ENCODE data around the gene NTRK2.

NTRK2 gene

DNA sequence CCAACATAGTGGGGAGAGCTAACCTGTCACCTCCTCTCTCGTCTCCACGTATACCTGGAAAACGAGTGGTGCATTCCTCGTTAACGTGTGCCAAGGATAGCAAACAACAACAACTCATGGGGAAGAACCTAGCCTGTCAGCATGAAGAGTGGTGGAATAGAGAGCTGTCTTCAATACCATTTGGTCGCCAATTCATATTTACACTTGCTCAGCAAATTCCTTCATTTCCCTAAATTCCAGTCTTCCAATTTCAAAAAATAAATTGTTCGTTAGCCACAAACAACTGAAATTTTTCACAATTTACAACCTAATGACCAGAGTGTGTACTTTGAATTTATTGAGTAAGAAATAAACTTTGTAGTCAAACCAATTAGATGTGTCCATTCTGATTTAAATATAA, 344.8 kb downstream of the NTRK2 start:
- ChIA-PET CTCF (no interaction called here), POLR2A (no interaction called here)
- DNase-seq = no peak
- WGBS (ENCODE audit: insufficient coverage) = 96% methylated on average over 6 of the region's 7 CpGs
- Histone ChIP-seq H3K4me1 (ENCODE audit: control extremely low read depth in 1 of 4, control insufficient read depth in 4 of 4, insufficient read depth in 4 of 4, low read length in 3 of 4) (no peaks in the 10 kb centered on the region), H3K36me3 (ENCODE audit: control insufficient read depth in 4 of 4, insufficient read depth in 4 of 4, low read length in 3 of 4) (no peaks in the 10 kb centered on the region), H3K27me3 (replicated peaks in 2 of 5; ENCODE audit: control insufficient read depth in 4 of 5, insufficient read depth in 5 of 5, low read length in 4 of 5) (peaks cover 0 to 12% (median 2%) of the 10 kb centered on the region in 5 experiments), H3K27ac (ENCODE audit: insufficient read depth in 1 of 2, low read depth in 1 of 2, low read length in 2 of 2, poor library complexity in 1 of 2, severe bottlenecking in 2 of 2) (no peak overlapping the region), H3K4me3 (ENCODE audit: control insufficient read depth in 1 of 7, extremely low read depth in 1 of 7, insufficient read depth in 4 of 7, low read depth in 2 of 7, low read length in 6 of 7) (no peak overlapping the region), H3K9me3 (ENCODE audit: control extremely low read depth in 1 of 5, control insufficient read depth in 4 of 5, insufficient read depth in 2 of 5, low read depth in 1 of 5, low read length in 4 of 5) (no peaks in the 10 kb centered on the region)

DNA sequence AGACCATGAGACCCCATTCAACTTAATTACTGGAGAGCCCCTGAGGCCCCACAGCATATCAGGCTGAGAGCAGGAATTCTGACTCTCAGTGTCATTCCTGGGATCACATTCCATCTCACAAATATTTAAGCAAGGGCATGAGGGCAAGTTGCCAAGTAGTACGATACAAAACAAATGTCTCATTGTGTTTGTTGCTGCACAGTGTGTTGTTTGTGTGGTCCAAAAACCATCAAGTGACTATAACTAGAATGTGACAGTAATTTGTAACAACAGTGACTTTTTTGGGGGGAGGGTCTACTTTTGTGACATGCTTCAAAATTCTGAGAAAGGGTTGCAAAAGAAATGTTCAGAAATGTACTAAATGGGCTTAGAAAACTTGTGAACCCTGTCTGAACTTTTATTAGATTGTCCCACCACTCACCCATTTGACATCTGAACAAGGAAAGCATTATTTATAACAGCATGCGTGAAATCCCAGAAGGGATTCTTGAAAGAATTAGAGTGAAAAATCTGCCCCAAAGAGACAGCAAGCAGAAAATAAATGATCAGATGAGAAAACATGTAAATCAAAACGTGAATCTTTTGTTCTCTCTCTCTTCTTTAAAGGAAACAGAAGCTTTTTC, 347.0 kb downstream of the NTRK2 start:
- Histone ChIP-seq H3K27me3 (replicated peaks in 2 of 5; ENCODE audit: control insufficient read depth in 4 of 5, insufficient read depth in 5 of 5, low read length in 4 of 5) (peaks cover 0 to 9% (median 2%) of the 10 kb centered on the region in 5 experiments), H3K36me3 (ENCODE audit: control insufficient read depth in 4 of 4, insufficient read depth in 4 of 4, low read length in 3 of 4) (no peaks in the 10 kb centered on the region), H3K4me1 (ENCODE audit: control extremely low read depth in 1 of 4, control insufficient read depth in 4 of 4, insufficient read depth in 4 of 4, low read length in 3 of 4) (no peaks in the 10 kb centered on the region), H3K4me3 (ENCODE audit: control insufficient read depth in 1 of 7, extremely low read depth in 1 of 7, insufficient read depth in 4 of 7, low read depth in 2 of 7, low read length in 6 of 7) (no peak overlapping the region), H3K27ac (ENCODE audit: insufficient read depth in 1 of 2, low read depth in 1 of 2, low read length in 2 of 2, poor library complexity in 1 of 2, severe bottlenecking in 2 of 2) (no peak overlapping the region), H3K9me3 (ENCODE audit: control extremely low read depth in 1 of 5, control insufficient read depth in 4 of 5, insufficient read depth in 2 of 5, low read depth in 1 of 5, low read length in 4 of 5) (no peaks in the 10 kb centered on the region)
- WGBS (ENCODE audit: insufficient coverage) = 100% methylated on average over 1 of the region's 3 CpGs
- DNase-seq = no peak
- ChIA-PET POLR2A (no interaction called here), CTCF (no interaction called here)

DNA sequence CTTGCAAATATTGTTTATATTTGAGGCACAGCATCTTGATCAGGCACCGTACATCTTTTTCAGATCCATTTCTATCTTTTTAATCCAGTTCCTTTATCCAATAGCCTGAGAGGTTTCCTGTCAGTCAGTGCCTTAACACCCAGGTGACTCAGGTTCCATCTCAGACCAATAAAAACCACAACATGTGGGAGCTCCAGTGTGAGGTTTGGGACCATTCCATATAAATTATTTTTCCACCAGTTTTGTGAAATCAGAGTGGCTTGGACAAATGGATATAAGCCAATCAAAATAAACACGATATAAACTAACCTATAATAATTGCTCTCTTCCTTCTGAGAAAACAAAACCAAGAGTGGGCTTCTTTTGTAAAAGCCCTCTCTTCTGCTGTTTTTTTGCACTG, 351.3 kb downstream of the NTRK2 start:
- DNase-seq = no peak
- no peaks in the 10 kb centered on the region for H3K4me1 ChIP-seq (ENCODE audit: control extremely low read depth in 1 of 4, control insufficient read depth in 4 of 4, insufficient read depth in 4 of 4, low read length in 3 of 4)
- no peaks in the 10 kb centered on the region for H3K9me3 ChIP-seq (ENCODE audit: control extremely low read depth in 1 of 5, control insufficient read depth in 4 of 5, insufficient read depth in 2 of 5, low read depth in 1 of 5, low read length in 4 of 5)
- H3K4me3 ChIP-seq (ENCODE audit: control insufficient read depth in 1 of 7, extremely low read depth in 1 of 7, insufficient read depth in 4 of 7, low read depth in 2 of 7, low read length in 6 of 7) = no peak overlapping the region
- no peaks in the 10 kb centered on the region for H3K36me3 ChIP-seq (ENCODE audit: control insufficient read depth in 4 of 4, insufficient read depth in 4 of 4, low read length in 3 of 4)
- peaks cover 0 to 9% (median 4%) of the 10 kb centered on the region in 5 experiments for H3K27me3 ChIP-seq (replicated peaks in 2 of 5; ENCODE audit: control insufficient read depth in 4 of 5, insufficient read depth in 5 of 5, low read length in 4 of 5)
- no peak overlapping the region for H3K27ac ChIP-seq (ENCODE audit: insufficient read depth in 1 of 2, low read depth in 1 of 2, low read length in 2 of 2, poor library complexity in 1 of 2, severe bottlenecking in 2 of 2)
- POLR2A ChIA-PET = no interaction called here
- CTCF ChIA-PET = no interaction called here
- 94% methylated on average over 2 of the region's 2 CpGs for WGBS (ENCODE audit: insufficient coverage)

DNA sequence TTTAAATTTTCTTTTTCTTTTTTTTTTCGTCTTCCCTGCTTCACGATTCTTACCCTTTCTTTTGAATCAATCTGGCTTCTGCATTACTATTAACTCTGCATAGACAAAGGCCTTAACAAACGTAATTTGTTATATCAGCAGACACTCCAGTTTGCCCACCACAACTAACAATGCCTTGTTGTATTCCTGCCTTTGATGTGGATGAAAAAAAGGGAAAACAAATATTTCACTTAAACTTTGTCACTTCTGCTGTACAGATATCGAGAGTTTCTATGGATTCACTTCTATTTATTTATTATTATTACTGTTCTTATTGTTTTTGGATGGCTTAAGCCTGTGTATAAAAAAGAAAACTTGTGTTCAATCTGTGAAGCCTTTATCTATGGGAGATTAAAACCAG, 352.2 kb downstream of the NTRK2 start:
- H3K4me1 ChIP-seq (ENCODE audit: control extremely low read depth in 1 of 4, control insufficient read depth in 4 of 4, insufficient read depth in 4 of 4, low read length in 3 of 4) = no peaks in the 10 kb centered on the region
- peaks cover 0 to 6% (median 4%) of the 10 kb centered on the region in 5 experiments for H3K27me3 ChIP-seq (replicated peaks in 2 of 5; ENCODE audit: control insufficient read depth in 4 of 5, insufficient read depth in 5 of 5, low read length in 4 of 5)
- 94% methylated on average over 3 of the region's 4 CpGs for WGBS (ENCODE audit: insufficient coverage)
- H3K36me3 ChIP-seq (ENCODE audit: control insufficient read depth in 4 of 4, insufficient read depth in 4 of 4, low read length in 3 of 4) = no peaks in the 10 kb centered on the region
- no peak overlapping the region for H3K27ac ChIP-seq (ENCODE audit: insufficient read depth in 1 of 2, low read depth in 1 of 2, low read length in 2 of 2, poor library complexity in 1 of 2, severe bottlenecking in 2 of 2)
- no peak for DNase-seq
- no peaks in the 10 kb centered on the region for H3K9me3 ChIP-seq (ENCODE audit: control extremely low read depth in 1 of 5, control insufficient read depth in 4 of 5, insufficient read depth in 2 of 5, low read depth in 1 of 5, low read length in 4 of 5)
- ChIA-PET CTCF (no interaction called here), POLR2A (no interaction called here)
- no peak overlapping the region for H3K4me3 ChIP-seq (ENCODE audit: control insufficient read depth in 1 of 7, extremely low read depth in 1 of 7, insufficient read depth in 4 of 7, low read depth in 2 of 7, low read length in 6 of 7)

DNA sequence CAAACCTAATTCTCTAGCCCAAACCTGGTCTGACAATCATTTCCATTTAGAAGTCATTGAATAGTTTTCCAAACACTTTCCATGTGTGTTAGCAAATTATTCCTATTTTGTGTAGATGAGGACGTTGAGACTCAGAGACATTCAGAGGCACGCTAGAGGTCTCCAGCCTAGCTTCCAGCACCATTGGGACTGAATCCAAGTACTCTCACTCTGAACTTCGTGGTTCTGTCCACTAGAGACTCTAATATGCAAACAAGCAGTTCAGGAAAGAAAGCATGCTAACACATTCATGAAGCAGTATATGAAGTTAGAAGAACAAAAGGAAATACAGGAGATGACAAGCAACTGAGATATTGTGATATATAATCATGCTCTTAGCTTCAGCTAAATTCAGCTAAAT, 354.8 kb downstream of the NTRK2 start:
- DNase-seq = no peak
- Histone ChIP-seq H3K4me1 (ENCODE audit: control extremely low read depth in 1 of 4, control insufficient read depth in 4 of 4, insufficient read depth in 4 of 4, low read length in 3 of 4) (no peaks in the 10 kb centered on the region), H3K27me3 (replicated peaks in 2 of 5; ENCODE audit: control insufficient read depth in 4 of 5, insufficient read depth in 5 of 5, low read length in 4 of 5) (peaks cover 0 to 4% (median 0%) of the 10 kb centered on the region in 5 experiments), H3K4me3 (ENCODE audit: control insufficient read depth in 1 of 7, extremely low read depth in 1 of 7, insufficient read depth in 4 of 7, low read depth in 2 of 7, low read length in 6 of 7) (no peak overlapping the region), H3K27ac (ENCODE audit: insufficient read depth in 1 of 2, low read depth in 1 of 2, low read length in 2 of 2, poor library complexity in 1 of 2, severe bottlenecking in 2 of 2) (no peak overlapping the region), H3K9me3 (ENCODE audit: control extremely low read depth in 1 of 5, control insufficient read depth in 4 of 5, insufficient read depth in 2 of 5, low read depth in 1 of 5, low read length in 4 of 5) (no peaks in the 10 kb centered on the region), H3K36me3 (ENCODE audit: control insufficient read depth in 4 of 4, insufficient read depth in 4 of 4, low read length in 3 of 4) (no peaks in the 10 kb centered on the region)
- WGBS (ENCODE audit: insufficient coverage) = 86% methylated on average over 3 of the region's 3 CpGs
- CTCF ChIA-PET = no interaction called here
- POLR2A ChIA-PET = no interaction called here

DNA sequence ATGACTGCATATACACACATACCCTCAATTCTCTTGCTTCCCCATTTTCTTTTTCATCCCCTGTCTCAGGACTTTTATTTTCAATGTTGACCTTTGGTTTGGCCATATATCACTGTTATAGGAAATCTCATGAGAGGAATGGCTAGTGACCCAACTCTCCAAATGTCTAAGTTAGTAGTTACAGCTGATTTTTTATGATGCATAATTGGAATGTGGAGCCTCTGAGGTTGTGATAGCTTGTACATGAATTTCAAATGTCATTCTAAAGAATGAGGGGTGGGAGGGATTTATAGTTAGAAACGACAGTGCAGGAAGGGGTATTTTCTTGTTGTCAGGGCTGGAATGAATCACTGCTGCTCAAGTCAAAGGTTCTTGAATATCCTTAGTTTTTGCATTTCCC, 356.1 kb downstream of the NTRK2 start:
- POLR2A ChIA-PET = no interaction called here
- no CpG with 5 or more reads among the region's 1 CpG for WGBS (ENCODE audit: insufficient coverage)
- DNase-seq = no peak
- H3K27ac ChIP-seq (ENCODE audit: insufficient read depth in 1 of 2, low read depth in 1 of 2, low read length in 2 of 2, poor library complexity in 1 of 2, severe bottlenecking in 2 of 2) = no peak overlapping the region
- H3K4me1 ChIP-seq (ENCODE audit: control extremely low read depth in 1 of 4, control insufficient read depth in 4 of 4, insufficient read depth in 4 of 4, low read length in 3 of 4) = peaks cover 0 to 2% (median 0%) of the 10 kb centered on the region in 4 experiments
- H3K36me3 ChIP-seq (ENCODE audit: control insufficient read depth in 4 of 4, insufficient read depth in 4 of 4, low read length in 3 of 4) = no peaks in the 10 kb centered on the region
- peaks cover 0 to 4% (median 0%) of the 10 kb centered on the region in 5 experiments for H3K27me3 ChIP-seq (replicated peaks in 2 of 5; ENCODE audit: control insufficient read depth in 4 of 5, insufficient read depth in 5 of 5, low read length in 4 of 5)
- H3K4me3 ChIP-seq (ENCODE audit: control insufficient read depth in 1 of 7, extremely low read depth in 1 of 7, insufficient read depth in 4 of 7, low read depth in 2 of 7, low read length in 6 of 7) = no peak overlapping the region
- CTCF ChIA-PET = no interaction called here
- no peaks in the 10 kb centered on the region for H3K9me3 ChIP-seq (ENCODE audit: control extremely low read depth in 1 of 5, control insufficient read depth in 4 of 5, insufficient read depth in 2 of 5, low read depth in 1 of 5, low read length in 4 of 5)

DNA sequence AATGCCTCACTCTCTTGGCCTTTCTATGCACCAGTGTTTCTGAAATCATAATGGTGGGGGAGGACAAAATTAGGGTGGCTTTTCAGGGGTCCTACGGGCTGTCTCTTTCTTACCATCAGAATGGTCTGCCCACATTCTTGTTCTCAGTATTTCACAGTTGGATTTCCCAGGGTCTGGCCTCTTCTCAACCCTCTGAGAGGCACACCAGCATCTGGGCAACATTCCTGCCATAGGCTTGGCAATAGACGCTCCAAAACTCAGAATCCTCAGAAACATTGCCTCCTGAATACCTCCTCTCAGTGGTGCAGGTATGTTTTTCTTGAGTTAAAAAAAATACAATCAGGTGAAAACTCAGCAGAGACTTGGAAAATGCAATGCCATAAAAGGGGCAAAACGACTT, 358.3 kb downstream of the NTRK2 start:
- H3K36me3 ChIP-seq (ENCODE audit: control insufficient read depth in 4 of 4, insufficient read depth in 4 of 4, low read length in 3 of 4) = no peaks in the 10 kb centered on the region
- H3K27me3 ChIP-seq (replicated peaks in 2 of 5; ENCODE audit: control insufficient read depth in 4 of 5, insufficient read depth in 5 of 5, low read length in 4 of 5) = no peaks in the 10 kb centered on the region
- POLR2A ChIA-PET = no interaction called here
- peaks cover 0 to 2% (median 0%) of the 10 kb centered on the region in 4 experiments for H3K4me1 ChIP-seq (ENCODE audit: control extremely low read depth in 1 of 4, control insufficient read depth in 4 of 4, insufficient read depth in 4 of 4, low read length in 3 of 4)
- 100% methylated on average over 1 of the region's 3 CpGs for WGBS (ENCODE audit: insufficient coverage)
- H3K4me3 ChIP-seq (ENCODE audit: control insufficient read depth in 1 of 7, extremely low read depth in 1 of 7, insufficient read depth in 4 of 7, low read depth in 2 of 7, low read length in 6 of 7) = no peak overlapping the region
- DNase-seq = no peak
- H3K9me3 ChIP-seq (ENCODE audit: control extremely low read depth in 1 of 5, control insufficient read depth in 4 of 5, insufficient read depth in 2 of 5, low read depth in 1 of 5, low read length in 4 of 5) = no peaks in the 10 kb centered on the region
- H3K27ac ChIP-seq (ENCODE audit: insufficient read depth in 1 of 2, low read depth in 1 of 2, low read length in 2 of 2, poor library complexity in 1 of 2, severe bottlenecking in 2 of 2) = no peak overlapping the region
- CTCF ChIA-PET = interaction anchor here (0.6 kb wide), 1 partner anchor 24 kb away, joined by 3 read pairs; no protein-coding TSS in a partner anchor
